Hematopoietic multipotent progenitor cell treated with erythropoietin and hydrocortisone succinate and interleukin-3 and kit ligand, for 8 days (in vitro differentiated cells): ENCODE results near the gene ANKRD1.
"Not testable (repeated sequence)": the region's sequence is repeated elsewhere in the genome, so short reads cannot be mapped to it uniquely, and the experiment has no call there.

ENCODE experiments used
- DNase-seq: peaks from one replicate; pipeline ENCODE4 v3.0.0-alpha.2; 2015

Gene ANKRD1

DNA sequence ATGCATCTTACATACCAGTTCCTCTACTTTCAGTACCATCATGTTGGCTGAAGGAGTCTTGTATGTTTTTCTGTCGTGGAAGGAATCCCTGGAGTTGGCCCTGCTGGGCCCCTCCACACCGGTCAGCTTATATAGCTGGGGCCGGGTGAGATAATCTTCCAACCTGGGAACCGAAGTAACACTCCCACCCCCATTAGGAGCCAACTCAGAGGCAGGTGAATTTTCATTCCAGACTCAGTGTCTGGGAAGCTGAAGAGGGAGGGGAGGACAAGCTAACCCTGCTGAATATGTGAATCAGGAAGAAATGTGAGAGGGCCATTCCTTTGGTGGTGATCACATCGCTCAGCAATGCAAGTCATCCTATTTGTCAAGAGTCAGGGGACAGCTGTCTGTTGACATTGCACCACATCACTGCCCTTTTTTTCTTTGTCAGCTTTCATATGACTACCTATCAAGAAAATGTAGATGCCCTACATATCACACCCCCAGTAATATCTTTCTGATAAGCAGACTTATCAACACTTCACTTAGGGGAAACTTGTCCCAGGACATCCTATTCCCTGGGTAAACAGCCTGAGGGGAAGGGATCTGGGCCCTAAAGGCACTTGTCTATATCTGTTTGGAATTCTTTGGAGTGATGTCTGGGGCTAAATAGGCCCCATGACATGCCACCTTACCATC is at the start of gene ANKRD1:
TSS of gene ANKRD1 (minus strand) at position 102 of the 681 bp plus-strand sequence. CDS start at position 42, 60 bp downstream.
- DNase-seq = no peak

DNA sequence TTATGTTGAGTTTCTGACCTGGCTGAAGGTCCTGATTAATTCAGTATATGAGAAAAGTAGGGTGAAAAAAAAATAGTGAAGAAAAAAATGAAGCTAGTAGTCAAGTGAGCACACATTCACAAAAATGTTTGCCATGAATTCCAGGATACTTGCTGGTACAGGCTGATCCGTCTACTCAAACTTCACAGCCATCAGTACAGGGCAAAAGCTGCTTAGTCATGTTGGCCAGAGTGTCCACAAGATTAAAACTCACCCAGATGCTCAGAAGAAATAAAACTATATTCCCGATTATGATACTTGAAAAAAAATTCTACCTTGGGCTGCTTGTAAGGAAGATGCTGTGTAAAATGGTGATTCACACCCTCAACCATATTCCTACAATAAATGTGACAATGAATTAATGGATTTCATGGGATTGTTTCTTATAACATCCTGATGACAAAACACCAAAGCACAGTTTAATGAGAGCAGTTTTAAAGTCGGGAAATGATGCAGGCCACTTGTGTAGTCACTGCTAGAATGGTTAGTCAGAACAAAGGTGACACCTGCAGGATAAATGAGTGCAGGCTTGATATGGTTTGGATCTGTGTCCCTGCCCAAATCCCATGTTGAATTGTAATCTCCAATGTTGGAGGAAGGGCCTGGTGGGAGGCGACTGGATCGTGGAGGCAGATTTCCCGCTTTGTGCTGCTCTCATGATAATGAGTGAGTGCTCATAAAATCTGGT is 49.2 kb upstream of the ANKRD1 start:
- DNase-seq = no peak

DNA sequence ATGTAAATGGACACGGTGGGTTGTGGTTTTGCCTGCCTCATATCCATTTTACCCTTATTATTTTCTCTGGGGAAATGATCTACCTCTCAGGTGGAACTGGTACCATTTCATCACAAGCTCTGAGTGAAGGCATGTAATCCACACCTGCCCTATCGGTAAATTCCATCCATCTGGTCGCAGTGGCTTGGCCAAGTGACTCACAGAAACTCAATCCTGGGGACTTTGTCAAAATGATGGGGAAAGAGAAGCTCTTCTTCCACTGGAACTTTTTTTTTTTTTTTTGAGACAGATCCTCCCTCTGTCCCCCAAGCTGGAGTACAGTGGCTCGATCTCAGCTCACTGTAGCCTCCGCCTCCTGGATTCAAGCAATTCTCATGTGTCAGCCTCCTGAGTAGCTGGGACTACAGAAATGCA is 48.2 kb upstream of the ANKRD1 start:
- no peak for DNase-seq

DNA sequence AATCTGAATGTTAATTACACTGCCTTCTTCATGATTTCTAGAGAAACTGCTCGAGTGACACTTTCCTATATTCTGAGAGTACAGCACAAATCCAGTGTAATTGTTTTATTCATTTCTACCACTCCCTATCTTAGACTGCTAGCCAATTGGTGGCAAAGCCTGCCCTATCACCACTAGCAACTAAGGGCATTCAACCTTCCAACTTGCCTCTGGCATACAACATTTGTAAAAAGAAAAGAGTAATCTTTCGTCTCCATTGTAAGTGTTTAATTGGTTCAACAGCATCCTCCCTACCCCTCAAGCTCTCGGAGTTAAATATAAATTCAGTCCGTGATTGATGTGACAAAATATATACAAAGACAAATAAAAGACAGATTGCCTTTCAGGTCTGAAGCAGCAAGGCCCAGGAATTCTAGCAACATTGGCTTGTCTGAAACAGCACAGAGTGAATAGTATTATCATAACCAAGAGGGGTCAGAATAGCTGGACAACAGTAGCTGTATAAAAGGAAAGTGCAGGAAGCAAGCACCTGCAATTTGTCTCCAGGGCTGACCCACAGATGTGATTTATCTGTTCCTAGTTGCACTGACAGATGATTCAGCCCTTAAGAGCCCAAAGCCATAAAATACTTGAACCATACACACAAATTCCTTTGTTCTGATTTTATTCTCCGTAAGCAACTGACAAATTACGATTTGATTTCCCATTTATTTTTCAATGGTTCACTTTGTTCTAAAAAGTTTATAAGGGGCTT is 47.6 kb upstream of the ANKRD1 start:
- no peak for DNase-seq

DNA sequence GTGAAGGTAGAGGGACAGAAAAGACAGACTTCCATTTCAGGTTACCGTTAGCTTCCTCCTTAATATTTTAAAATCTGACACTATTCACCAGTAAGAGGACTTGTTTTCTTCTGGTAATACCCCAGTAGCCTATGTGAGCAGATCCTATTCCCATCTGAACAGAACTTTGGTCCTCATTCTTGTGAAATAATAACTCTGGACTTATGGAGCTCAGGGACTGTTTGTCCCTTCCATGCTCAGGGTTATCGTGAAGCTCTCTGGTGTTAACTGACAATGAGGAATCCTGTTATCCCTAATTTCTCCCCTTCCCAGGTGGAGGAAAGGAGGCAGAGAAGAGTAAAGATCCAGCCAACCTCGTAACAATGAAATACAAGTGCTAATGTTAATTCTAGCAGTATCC is 47.0 kb upstream of the ANKRD1 start:
- DNase-seq = no peak

DNA sequence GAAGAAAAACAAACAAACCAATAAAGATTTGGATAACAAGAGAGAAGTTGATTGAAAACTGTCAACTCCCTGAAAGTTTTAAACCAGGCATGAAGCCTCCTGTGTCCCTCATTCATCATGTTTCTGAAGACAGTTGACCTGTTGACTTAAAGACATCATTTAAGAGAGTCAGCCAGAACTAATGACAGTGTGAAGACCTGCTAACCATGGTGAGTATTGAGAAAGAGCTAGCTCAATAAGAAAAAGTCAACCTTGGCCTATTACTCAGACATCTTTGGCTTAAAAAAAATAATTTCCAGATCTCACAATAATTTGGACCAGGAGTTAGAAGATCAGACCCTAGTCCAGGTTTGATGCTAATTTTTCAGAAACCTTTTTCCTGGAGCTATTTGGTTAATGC is 45.3 kb upstream of the ANKRD1 start:
- no peak for DNase-seq

DNA sequence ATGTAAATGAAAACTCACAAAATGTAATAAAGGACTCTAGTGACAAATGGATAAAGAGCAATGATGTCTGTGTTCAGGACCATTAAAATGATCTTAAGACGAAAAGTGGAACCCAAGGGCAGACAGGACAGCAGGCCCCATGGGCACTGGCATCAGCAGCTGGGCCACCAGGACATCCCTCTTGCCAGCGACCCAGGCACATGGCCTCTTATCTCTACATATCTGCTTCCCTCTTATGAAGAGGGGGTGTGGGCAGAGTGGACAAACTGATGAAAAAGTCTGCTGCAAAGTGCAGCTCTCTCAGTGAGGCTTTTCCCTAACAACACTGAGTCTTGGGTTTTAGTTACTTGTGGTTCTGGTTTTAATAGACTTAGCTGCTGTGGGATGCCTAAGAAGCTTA is 44.8 kb upstream of the ANKRD1 start:
- no peak for DNase-seq

DNA sequence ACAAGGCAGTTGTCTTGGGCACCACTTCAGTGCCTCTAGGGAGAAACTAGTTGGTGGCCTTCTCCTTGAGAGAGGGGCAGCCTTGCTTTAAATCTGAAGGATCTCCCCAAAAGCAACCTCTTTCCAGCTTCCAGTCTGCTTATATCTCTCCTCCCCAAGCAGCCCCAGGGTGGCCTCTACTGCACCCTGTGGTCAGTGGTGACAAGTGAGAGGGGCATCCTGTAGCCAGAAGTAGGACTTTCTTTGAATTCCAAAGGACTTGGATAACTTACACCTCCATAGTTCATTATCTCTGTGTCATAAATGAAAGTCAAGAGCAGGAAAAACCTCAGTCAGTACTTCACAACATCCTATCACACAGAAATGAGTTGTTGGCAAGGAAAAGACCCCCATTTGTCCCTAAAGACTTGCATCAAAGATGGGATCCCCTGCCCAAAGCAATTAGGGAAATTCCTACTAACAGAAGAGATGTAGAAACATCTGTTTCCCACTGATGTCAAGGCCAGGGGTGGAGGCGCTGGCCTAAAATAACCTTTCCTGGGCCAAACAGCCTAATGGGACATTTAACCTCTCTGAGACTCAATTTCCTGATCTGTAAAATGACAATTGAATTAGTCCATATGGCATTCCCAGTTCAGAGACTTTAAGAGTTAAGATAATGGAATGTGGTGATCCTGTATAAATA is 44.0 kb upstream of the ANKRD1 start:
- DNase-seq = no peak

DNA sequence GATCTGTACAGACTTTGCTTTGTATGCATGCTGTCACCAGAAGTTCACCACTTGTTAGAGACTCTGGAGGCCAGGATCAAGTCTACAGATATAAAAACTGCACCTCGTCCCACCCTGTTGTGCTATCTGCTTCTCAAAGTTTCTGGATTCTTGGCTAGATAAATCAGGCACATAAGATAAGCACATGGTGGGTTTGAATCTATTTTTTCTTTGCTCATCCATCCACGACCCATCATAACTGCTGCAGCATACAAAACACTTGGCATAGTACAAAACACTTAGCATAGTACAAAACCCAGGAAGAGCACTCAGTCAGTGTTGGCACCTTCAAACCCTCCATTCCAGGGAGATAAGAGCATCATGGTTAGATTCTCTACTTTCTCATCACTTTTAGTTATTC is 42.4 kb upstream of the ANKRD1 start:
- DNase-seq = no peak

DNA sequence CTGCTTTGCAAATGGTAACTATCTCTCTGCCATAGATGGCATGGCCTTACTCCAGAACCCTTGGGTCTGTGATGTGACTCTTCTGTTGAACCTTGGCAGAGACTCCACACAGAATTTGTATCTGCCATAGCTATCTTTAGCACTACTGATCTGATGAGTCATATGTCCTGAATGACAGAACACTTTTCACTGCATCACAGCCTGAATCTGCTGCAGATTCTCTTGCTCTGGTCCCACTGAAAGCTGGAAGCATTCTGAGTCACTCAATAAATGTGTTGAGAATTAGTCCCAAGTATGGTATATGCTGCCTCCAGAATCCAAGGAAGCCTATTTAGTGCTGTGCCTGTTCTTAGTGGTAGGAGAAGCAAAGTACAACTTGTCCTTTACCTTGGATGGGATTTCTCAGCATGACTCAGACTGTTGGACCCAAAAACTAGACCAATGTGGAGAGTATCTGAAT is 39.5 kb upstream of the ANKRD1 start:
- no peak for DNase-seq

DNA sequence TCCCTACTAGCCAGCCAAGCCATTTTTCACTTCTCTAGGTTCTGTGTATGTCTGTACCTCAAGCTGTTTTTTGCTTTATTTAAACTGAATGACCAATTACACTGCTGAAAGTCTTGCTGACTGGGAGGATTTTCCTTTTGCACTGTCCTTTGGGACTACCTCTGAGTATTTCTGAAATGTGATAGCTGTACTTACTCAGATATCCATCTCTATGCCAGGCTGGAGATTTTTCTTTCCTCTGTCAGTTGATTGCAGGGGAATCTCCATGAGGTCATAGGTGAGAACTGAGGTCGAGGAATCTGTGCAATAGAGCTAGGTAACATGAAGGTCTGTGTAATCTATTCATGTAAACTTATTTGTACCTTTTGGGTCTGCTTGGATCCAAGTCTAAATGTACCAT is 38.9 kb upstream of the ANKRD1 start:
- no peak for DNase-seq

DNA sequence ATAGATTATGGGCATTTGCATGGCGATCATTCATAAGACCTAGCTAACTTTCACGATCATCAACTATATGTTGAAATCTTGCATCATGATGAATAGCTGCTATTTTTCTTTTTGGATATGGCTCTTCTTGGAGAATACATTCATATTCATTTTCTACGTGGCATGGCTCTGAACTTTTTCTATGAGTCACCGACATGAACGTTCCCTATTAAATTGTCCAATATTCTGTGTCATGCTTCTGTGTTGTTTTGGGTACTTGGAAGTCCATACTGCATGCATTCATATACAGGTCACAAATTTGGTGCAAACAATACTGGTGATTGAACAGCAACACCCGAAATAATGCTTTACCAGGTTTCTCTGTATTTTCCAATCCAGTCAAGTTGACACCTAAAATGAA is 37.9 kb upstream of the ANKRD1 start:
- no peak for DNase-seq

DNA sequence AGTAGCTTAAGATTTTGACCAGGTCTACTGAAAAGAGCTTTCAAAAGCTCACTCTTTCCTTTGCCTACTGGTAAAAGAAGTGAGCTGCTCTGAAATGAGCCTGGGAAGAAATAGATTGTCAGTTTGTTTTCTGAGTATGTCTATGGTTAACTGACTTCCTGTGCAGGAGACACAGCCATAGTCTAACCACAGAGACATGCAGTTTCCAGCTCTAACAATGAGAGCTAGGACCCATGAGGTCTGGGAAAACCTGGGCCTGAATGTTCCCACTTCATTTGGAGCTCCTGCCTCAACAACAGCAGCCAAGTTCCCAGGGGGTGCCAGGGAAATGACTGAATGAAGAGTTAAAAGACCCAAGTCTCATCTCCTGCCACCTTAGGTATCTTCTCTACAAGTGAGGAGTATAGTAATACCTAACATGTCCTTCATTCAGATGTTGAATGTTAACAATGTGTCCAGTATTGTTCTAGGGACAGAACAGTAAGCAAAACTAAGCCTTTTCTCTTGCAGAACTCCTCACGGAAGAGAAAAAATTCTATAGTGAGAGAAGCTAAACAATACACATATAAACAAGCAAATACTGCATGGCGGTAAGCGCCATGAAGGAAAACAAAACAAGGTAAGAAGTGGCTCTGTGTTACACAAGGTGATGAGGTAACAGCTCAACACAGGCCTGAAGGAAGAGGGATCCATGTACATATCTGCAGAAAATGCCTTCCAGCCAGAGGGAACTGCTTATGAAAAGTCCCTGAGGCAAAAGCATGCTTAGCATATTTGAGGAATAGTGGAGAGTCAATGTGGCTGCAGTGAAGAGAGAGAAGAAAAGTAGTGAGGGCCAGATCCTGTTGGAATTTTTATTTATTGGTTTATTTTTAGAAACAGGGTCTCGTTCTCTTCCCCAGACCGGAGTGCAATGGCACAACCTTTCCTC is 26.4 kb upstream of the ANKRD1 start:
- no peak for DNase-seq

DNA sequence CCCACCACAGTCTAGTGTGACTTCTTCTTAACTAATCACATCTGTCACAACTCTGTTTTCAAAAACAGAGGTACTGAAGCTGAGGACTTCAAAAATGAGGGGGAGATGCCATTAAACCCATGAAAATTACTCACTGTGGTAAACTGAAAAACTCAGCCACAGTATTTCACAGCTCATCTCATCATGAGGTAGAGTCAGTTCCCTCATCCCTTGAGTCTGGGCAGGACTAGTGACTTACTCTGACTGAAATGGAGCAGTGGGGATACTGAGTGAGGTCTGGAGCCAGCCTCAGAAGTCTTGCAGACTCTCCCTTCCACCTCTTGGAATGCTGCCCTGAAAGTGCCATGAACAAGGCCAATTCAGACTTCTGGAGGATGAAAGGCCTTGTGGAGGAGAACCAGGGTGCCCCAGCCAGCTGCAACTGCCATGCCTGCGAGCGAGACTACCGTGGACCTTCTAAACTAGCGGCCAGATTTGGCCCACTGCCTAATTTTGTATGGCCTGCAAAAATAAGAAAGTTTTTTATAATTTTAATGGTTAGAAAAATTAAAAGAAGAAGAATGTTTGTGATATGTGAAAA is 24.7 kb upstream of the ANKRD1 start:
- no peak for DNase-seq

DNA sequence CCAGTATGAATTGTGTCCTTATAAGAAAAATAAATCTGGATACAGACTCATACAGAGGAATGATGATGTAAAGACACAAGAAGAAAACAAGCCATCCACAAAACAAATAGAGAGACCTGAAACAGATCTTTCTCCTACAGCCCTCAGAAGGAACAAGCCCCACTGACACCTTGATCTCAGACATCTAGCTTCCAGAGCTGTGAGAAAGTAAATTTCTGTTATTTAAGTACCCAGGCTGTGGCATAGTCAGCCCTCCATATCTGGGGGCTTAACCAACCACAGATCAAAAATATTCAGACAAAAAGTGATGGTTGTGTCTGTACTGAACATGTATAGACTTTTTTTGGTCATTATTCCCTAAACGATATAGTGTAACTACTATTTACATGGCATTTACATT is 23.9 kb upstream of the ANKRD1 start:
- DNase-seq = no peak

DNA sequence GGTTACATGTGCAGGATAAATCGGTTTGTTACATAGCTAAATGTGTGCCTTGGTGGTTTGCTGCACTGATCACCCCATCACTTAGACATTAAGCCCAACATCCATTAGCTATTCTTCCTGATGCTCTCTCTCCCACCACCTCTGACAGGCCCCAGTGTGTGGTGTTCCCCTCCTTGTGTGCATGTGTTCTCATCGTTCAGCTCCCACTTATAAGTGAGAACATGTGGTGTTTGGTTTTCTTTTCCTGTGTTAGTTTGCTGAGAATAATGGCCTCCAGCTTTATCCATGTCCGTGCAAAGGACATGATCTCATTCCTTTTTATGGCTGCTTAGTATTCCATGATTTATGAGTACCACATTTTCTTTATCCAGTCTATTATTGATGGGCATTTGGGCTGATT is 22.1 kb upstream of the ANKRD1 start:
- not testable (repeated sequence) for DNase-seq

DNA sequence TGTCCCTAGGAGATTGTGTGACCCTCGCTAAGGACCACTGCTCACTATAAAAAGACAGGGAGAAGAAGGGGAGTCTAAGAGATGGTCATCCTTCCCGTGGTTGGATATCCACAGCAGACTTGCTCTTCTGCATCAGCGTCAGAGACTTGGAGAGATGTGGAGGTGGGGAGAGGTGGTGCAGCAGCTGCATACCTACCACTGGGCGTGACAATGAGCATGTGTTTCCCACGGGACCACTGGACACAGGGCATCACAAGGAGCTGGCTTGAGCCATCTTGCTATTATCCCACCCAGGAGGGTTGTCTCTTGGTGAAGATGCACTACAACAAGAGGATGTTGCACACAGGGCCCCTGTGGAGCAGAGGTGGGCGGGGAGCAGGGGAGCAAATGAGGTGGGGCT is 18.8 kb upstream of the ANKRD1 start:
- DNase-seq = no peak

DNA sequence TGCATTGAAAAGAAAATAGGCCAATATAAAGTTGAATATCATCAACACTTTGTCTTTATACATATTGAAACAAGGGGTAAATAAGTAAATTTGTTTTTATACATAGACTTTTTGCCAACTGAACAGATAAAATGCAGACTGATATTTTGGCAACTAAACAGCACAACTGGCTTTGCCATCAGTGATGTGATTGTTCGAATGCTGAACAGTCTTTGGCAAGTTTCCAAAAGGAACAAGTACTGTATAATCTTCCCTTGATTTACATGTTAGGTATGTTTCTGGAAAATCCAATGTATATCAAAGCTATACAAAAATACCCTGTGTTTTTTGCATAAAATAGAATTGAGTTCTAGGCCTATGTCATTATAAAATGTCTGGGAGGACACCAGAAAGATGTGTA is 18.2 kb upstream of the ANKRD1 start:
- DNase-seq = no peak

DNA sequence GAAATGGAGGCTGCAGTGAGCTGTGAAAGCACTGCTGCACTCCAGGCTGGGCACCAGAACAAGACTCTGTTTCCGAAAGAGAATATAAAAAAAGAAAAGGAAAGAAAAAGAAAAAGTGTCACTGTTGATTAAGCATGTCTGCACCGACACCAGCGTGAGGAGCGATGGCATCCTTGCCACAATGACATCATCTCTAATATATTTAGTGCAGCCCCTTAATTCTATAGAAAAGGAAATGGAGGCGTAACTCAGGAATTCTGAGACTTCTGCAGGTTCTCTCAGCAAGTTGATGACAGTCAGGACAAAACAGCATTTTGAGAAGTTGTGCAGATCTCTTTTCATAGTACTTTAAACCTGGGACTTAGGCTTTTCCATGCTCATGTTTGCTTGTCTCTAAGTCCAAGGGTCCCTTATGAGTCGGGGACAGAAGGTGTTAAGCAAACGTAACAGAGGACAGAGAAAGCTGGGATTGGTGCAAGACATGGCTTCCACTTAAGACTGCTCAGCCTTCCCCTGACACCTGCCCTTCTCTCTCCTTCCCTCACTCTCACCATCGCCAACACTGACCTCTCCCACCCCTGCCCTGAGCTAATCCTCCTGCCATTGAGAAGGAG is 16.9 kb upstream of the ANKRD1 start:
- no peak for DNase-seq

DNA sequence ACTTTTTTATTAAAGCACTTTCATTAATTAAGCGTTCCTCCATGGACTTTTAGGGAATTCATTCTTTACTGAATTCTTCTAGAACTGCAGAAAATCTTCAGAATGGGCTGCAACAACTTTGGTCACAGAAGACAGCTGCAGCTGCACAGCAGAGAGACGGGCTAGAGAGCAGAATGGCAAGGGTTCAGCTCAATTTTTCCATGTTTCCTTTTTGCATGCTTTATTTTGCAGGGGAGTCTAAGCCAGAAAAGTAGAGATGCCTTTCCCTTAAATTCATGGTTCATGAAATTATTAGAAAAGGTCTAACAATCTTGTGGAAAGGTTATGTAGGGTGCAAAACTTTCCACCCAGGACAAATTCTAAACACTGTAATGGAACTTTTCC is 15.4 kb upstream of the ANKRD1 start:
- no peak for DNase-seq

DNA sequence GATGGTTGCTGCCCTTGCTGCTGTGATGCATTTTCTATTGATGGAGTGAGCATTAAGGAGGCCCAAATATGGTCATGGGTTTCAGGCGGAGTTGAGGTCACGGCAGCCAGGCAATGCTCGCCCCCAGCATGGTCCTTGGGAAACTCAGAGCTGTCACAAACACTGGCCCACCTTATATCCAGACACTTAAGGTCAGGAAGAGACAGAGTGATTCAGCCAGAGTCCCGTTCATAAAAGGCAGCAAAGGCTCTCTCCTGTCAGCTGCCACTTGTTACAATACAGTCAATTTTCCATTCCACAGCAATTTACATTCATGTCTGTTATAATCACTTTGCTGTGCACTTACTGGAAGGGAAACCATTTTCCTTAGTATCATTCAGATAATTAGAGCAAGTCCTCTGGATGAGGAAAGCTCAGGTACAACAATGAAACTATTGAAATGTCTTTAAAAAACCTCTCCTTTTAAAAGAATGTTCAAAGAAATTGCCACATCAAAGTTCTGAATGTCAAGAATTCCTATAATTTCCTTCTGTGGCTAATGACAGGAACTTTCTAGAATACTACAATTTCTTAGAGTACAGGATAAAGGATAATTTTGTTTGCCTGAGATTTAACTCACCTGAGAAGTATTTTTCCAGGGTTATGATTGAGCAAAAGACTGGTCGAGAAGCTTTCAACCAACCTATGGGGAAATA is 14.8 kb upstream of the ANKRD1 start:
- no peak for DNase-seq
